ENCODE data around the gene FHL3. TPM values are rescaled to one million over a fixed set of nuclear protein-coding genes. Genes with fewer than 3 reads are reported as not detected.

Gene FHL3
- total and polyA plus RNA-seq, 2 donors (not counting 1 experiment from before 2014, with no cell fraction given), result 0.15 to 2.2 TPM

- peaks cover 9 to 20% of the 10 kb centered on the region in 2 donors for H3K4me1 ChIP-seq (ENCODE audit: control insufficient read depth in 2 of 2, insufficient read depth in 2 of 2, low read length in 2 of 2)
- H2AFZ ChIP-seq (ENCODE audit: insufficient read depth, low read depth, low read length, poor library complexity, severe bottlenecking), result no peak overlapping the region
- H3K4me2 ChIP-seq (replicated peaks; ENCODE audit: low read depth, low read length, poor library complexity, severe bottlenecking), result no peak overlapping the region
- no peak overlapping the region for H3K9ac ChIP-seq (ENCODE audit: low read length)
- intact Hi-C loops (cut with micrococcal nuclease), result no loop called here
- peaks cover 0 to 13% (median 6%) of the 10 kb centered on the region in 4 experiments for H3K27me3 ChIP-seq (replicated peaks in 1 of 4; ENCODE audit: control extremely low read depth in 1 of 4, control insufficient read depth in 3 of 4, insufficient read depth in 4 of 4, low read length in 3 of 4)
- no peaks in the 10 kb centered on the region for H3K79me2 ChIP-seq (ENCODE audit: control insufficient read depth, insufficient read depth, low read length)
- no peaks in the 10 kb centered on the region for H3K9me3 Mint-ChIP-seq (ENCODE audit: insufficient read depth)
- no peaks in the 10 kb centered on the region for H4K20me1 ChIP-seq (ENCODE audit: control insufficient read depth, insufficient read depth, low read length, poor library complexity, severe bottlenecking)
- no peak overlapping the region for H3K4me3 ChIP-seq (ENCODE audit: control extremely low read depth in 1 of 5, extremely low read depth in 1 of 5, insufficient read depth in 1 of 5, low read depth in 2 of 5, low read length in 4 of 5)
- no peak for TF ChIP-seq EZH2 (IDR thresholded peaks at IDR 0.05; ENCODE audit: borderline replicate concordance, insufficient read depth, low read depth, low read length, poor library complexity, severe bottlenecking)
- WGBS (ENCODE audit: insufficient coverage), result 57% methylated on average over 10 of the region's 13 CpGs
- no peak overlapping the region for H3K27ac Mint-ChIP-seq
- CTCF ChIA-PET, result interaction anchor here (0.5 to 2.8 kb wide), 7 partner anchors 10 to 299 kb away, joined by 3 to 9 read pairs (median 5); partner anchors contain the start of gene SF3A3
- no peaks in the 10 kb centered on the region for H3K36me3 ChIP-seq (replicated peaks in 1 of 2; ENCODE audit: control extremely low read depth in 1 of 2, control insufficient read depth in 1 of 2, extremely low read depth in 1 of 2, insufficient read depth in 2 of 2, low read length in 1 of 2)
- POLR2A ChIA-PET, result no interaction called here
- ATAC-seq (ENCODE audit: low read depth) (no peak), DNase-seq (no peak)
- peaks cover 11% of the 10 kb centered on the region for H3K27me3 Mint-ChIP-seq
- H3K4me1 Mint-ChIP-seq, result peaks cover 12% of the 10 kb centered on the region
- no peak overlapping the region for H3K27ac ChIP-seq (ENCODE audit: low read length in 2 of 2)
- H3K4me3 Mint-ChIP-seq, result no peak overlapping the region
- H3K9me3 ChIP-seq (ENCODE audit: control extremely low read depth in 1 of 3, control insufficient read depth in 2 of 3, insufficient read depth in 1 of 3, low read length in 2 of 3), result no peaks in the 10 kb centered on the region
Observed at GRCh38 chr1:38000529-38001455, 4.5 kb downstream of the FHL3 start.

DNA sequence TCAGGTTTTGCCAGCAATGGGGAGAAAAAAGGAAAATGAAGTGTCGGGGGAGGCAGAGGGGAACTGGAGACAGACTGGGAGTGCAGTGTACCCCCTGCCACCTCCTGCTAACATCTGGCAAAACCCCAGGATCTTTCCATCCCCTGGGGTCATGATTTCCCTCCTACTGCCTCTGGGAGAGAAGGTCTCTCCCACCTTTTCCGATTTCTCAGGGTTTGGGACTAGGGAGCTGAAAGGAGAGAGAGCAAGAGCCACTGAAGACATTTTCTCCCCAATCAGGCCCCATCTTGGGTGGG is 5.1 kb downstream of the FHL3 start:
- Histone ChIP-seq H3K36me3 (replicated peaks in 1 of 2; ENCODE audit: control extremely low read depth in 1 of 2, control insufficient read depth in 1 of 2, extremely low read depth in 1 of 2, insufficient read depth in 2 of 2, low read length in 1 of 2) (no peaks in the 10 kb centered on the region), H3K9me3 (ENCODE audit: control extremely low read depth in 1 of 3, control insufficient read depth in 2 of 3, insufficient read depth in 1 of 3, low read length in 2 of 3) (no peaks in the 10 kb centered on the region), H3K27ac (ENCODE audit: low read length in 2 of 2) (no peak overlapping the region), H3K4me2 (replicated peaks; ENCODE audit: low read depth, low read length, poor library complexity, severe bottlenecking) (no peak overlapping the region), H3K4me1 (ENCODE audit: control insufficient read depth in 2 of 2, insufficient read depth in 2 of 2, low read length in 2 of 2) (peaks cover 9 to 21% of the 10 kb centered on the region in 2 donors), H4K20me1 (ENCODE audit: control insufficient read depth, insufficient read depth, low read length, poor library complexity, severe bottlenecking) (no peaks in the 10 kb centered on the region), H3K4me3 (ENCODE audit: control extremely low read depth in 1 of 5, extremely low read depth in 1 of 5, insufficient read depth in 1 of 5, low read depth in 2 of 5, low read length in 4 of 5) (no peak overlapping the region), H3K79me2 (ENCODE audit: control insufficient read depth, insufficient read depth, low read length) (no peaks in the 10 kb centered on the region), H3K9ac (ENCODE audit: low read length) (no peak overlapping the region), H2AFZ (ENCODE audit: insufficient read depth, low read depth, low read length, poor library complexity, severe bottlenecking) (no peak overlapping the region), H3K27me3 (replicated peaks in 1 of 4; ENCODE audit: control extremely low read depth in 1 of 4, control insufficient read depth in 3 of 4, insufficient read depth in 4 of 4, low read length in 3 of 4) (peaks cover 0 to 13% (median 6%) of the 10 kb centered on the region in 4 experiments)
- no peak for DNase-seq
- Mint-ChIP-seq H3K27ac (no peak overlapping the region), H3K27me3 (peaks cover 11% of the 10 kb centered on the region), H3K9me3 (ENCODE audit: insufficient read depth) (no peaks in the 10 kb centered on the region), H3K4me3 (no peak overlapping the region), H3K4me1 (peaks cover 15% of the 10 kb centered on the region)
- ChIA-PET POLR2A (no interaction called here), CTCF (interaction anchor here (0.5 to 2.8 kb wide), 5 partner anchors 10 to 299 kb away, joined by 3 to 9 read pairs (median 5); partner anchors contain the start of gene SF3A3)
- intact Hi-C loops (cut with micrococcal nuclease), result no loop called here
- no peak for ATAC-seq (ENCODE audit: low read depth)
- no peak for TF ChIP-seq EZH2 (IDR thresholded peaks at IDR 0.05; ENCODE audit: borderline replicate concordance, insufficient read depth, low read depth, low read length, poor library complexity, severe bottlenecking)
- TF ChIP-seq, protein P1, sequence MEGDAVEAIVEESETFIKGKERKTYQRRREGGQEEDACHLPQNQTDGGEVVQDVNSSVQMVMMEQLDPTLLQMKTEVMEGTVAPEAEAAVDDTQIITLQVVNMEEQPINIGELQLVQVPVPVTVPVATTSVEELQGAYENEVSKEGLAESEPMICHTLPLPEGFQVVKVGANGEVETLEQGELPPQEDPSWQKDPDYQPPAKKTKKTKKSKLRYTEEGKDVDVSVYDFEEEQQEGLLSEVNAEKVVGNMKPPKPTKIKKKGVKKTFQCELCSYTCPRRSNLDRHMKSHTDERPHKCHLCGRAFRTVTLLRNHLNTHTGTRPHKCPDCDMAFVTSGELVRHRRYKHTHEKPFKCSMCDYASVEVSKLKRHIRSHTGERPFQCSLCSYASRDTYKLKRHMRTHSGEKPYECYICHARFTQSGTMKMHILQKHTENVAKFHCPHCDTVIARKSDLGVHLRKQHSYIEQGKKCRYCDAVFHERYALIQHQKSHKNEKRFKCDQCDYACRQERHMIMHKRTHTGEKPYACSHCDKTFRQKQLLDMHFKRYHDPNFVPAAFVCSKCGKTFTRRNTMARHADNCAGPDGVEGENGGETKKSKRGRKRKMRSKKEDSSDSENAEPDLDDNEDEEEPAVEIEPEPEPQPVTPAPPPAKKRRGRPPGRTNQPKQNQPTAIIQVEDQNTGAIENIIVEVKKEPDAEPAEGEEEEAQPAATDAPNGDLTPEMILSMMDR (IDR thresholded peaks at IDR 0.05), result no peak
- WGBS (ENCODE audit: insufficient coverage), result no CpG with 5 or more reads among the region's 2 CpGs
